OCI-LY7 (cell line): Measurements from ENCODE around the gene RMND5A. TPM values are rescaled to one million over a fixed set of nuclear protein-coding genes. Genes with fewer than 3 reads are reported as not detected.
"Not testable (repeated sequence)": the region's sequence is repeated elsewhere in the genome, so short reads cannot be mapped to it uniquely, and the experiment has no call there.

Experiments
- BruUV-seq: library from RNA; stranded (reverse); fragments of 400-500 nt; replicated peaks from 2 replicates; lab custom pipeline; 2021; lab: Mats Ljungman, UMichigan
- CTCF ChIA-PET: fragments of 300-600 bp; sonication (Branson Sonifier 250); formaldehyde crosslinking; loops from one replicate; lab custom pipeline; 2022; ENCODE audit warnings: antibody characterized with exemption; ENCODE audit not compliant: unreplicated experiment; lab: Charles Lee
- POLR2A ChIA-PET: fragments of 300-600 bp; sonication (Branson Sonifier 250); formaldehyde crosslinking; loops from one replicate; lab custom pipeline; 2022; ENCODE audit warnings: antibody characterized with exemption; lab: Charles Lee
- DNase-seq: peaks from one replicate; pipeline ENCODE4 v3.0.0-alpha.2; 2015; ENCODE audit warnings: low spot score
- H2AFZ ChIP-seq: fragments of 200-600 bp; sonication (generic), shearing (Covaris generic); 2 replicates; pipeline ENCODE4 v1.6.1; 2014; ENCODE audit warnings: mild to moderate bottlenecking, antibody characterized with exemption, low read length, moderate library complexity
- H3K27ac ChIP-seq: fragments of 200-600 bp; sonication (generic); 2 replicates; pipeline ENCODE4 v1.5.1; 2014; ENCODE audit warnings: mixed run types, low read depth, mild to moderate bottlenecking, moderate library complexity, low read length, inconsistent platforms; ENCODE audit not compliant: poor library complexity, severe bottlenecking
- H3K36me3 ChIP-seq: fragments of 200-600 bp; sonication (generic); 2 replicates; pipeline ENCODE4 v1.6.1; 2014; ENCODE audit warnings: mild to moderate bottlenecking, antibody characterized with exemption, low read length, moderate library complexity, mixed read lengths; ENCODE audit not compliant: insufficient read depth
- H3K4me1 ChIP-seq: fragments of 200-600 bp; sonication (generic); 2 replicates; pipeline ENCODE4 v1.5.1; 2014; ENCODE audit warnings: mild to moderate bottlenecking, low read length; ENCODE audit not compliant: insufficient read depth, poor library complexity, severe bottlenecking
- H3K4me2 ChIP-seq: fragments of 200-600 bp; sonication (generic); 2 replicates; pipeline ENCODE4 v1.6.1; 2014; ENCODE audit warnings: mild to moderate bottlenecking, low read length
- H3K4me3 ChIP-seq: fragments of 200-600 bp; sonication (generic); 2 replicates; pipeline ENCODE4 v1.5.1; 2014; ENCODE audit warnings: mild to moderate bottlenecking, low read depth, low read length; ENCODE audit not compliant: poor library complexity, severe bottlenecking
- H3K79me2 ChIP-seq: fragments of 200-600 bp; sonication (generic); 2 replicates; pipeline ENCODE4 v1.6.1; 2016; ENCODE audit warnings: low read depth, mild to moderate bottlenecking, low read length, moderate library complexity, mixed read lengths; ENCODE audit not compliant: insufficient read depth
- H3K9me2 ChIP-seq: fragments of 200-600 bp; sonication (generic); 2 replicates; pipeline ENCODE4 v1.6.1; 2016; ENCODE audit warnings: mild to moderate bottlenecking, low read length, mixed read lengths; ENCODE audit not compliant: insufficient read depth
- H3K9me3 ChIP-seq: fragments of 200-600 bp; sonication (generic); 2 replicates; pipeline ENCODE4 v1.6.1; 2014; ENCODE audit warnings: mild to moderate bottlenecking, mixed run types, low read length, mixed read lengths
- H4K20me1 ChIP-seq: fragments of 200-600 bp; sonication (generic); 2 replicates; pipeline ENCODE4 v1.6.1; 2014; ENCODE audit warnings: mild to moderate bottlenecking, antibody characterized with exemption, low read length, moderate library complexity, mixed read lengths; ENCODE audit not compliant: insufficient read depth
- CTCF ChIP-seq: fragments of 200-600 bp; sonication (generic); conservative IDR thresholded peaks from 2 replicates; pipeline ENCODE4 v1.5.1; 2014; ENCODE audit warnings: mild to moderate bottlenecking, antibody characterized with exemption, low read length, moderate library complexity, mixed read lengths
- EZH2phosphoT487 ChIP-seq: fragments of 200-600 bp; sonication (generic); IDR thresholded peaks from 2 replicates; pipeline ENCODE4 v1.6.1; 2018; ENCODE audit warnings: low read depth, borderline replicate concordance, mild to moderate bottlenecking, mixed run types, antibody characterized with exemption, low read length, moderate library complexity, mixed read lengths
- intact Hi-C: fragments of 100-400 bp; cut with micrococcal nuclease; formaldehyde crosslinking; loops from one replicate; pipeline ENCODE4 v1.10.0; 2022; ENCODE audit not compliant: unreplicated experiment
- total RNA-seq, 2 experiments: library from RNA; depleted of rRNA in 1 of 2; stranded (reverse); fragments of >200 nt in 1 of 2; shearing (Covaris generic) in 1 of 2; gene quantifications; 2 replicates each; pipeline ENCODE4 v1.2.3, GENCODE V29; 2014 to 2022

The RMND5A gene
- total RNA-seq, 2 experiments from 2014 or later: 60.6 to 62.7 TPM

GRCh38 chr2:86739485-86739884 is 19.4 kb downstream of the RMND5A start:
- intact Hi-C loops, DNase-seq, CTCF ChIA-PET, H2AFZ ChIP-seq, H3K27ac ChIP-seq, H3K4me2 ChIP-seq, H3K4me1 ChIP-seq, BruUV-seq, H3K9me3 ChIP-seq, H4K20me1 ChIP-seq, H3K4me3 ChIP-seq, H3K79me2 ChIP-seq, H3K9me2 ChIP-seq, POLR2A ChIA-PET: not testable (repeated sequence)
- H3K36me3 ChIP-seq: peaks cover 17% of the 10 kb centered on the region

GRCh38 chr2:86739889-86740288 is 19.8 kb downstream of the RMND5A start:
- H2AFZ ChIP-seq, DNase-seq, H3K4me3 ChIP-seq, H3K4me1 ChIP-seq, H3K9me3 ChIP-seq, H3K79me2 ChIP-seq, intact Hi-C loops, POLR2A ChIA-PET, CTCF ChIA-PET, BruUV-seq, H4K20me1 ChIP-seq, H3K9me2 ChIP-seq, H3K27ac ChIP-seq, H3K4me2 ChIP-seq: not testable (repeated sequence)
- H3K36me3 ChIP-seq: peaks cover 20% of the 10 kb centered on the region

- BruUV-seq, H3K27ac ChIP-seq, POLR2A ChIA-PET, H3K4me1 ChIP-seq, H4K20me1 ChIP-seq, H3K4me2 ChIP-seq, intact Hi-C loops, H2AFZ ChIP-seq, H3K9me2 ChIP-seq, H3K9me3 ChIP-seq, CTCF ChIA-PET, H3K4me3 ChIP-seq, DNase-seq: not testable (repeated sequence)
- H3K79me2 ChIP-seq: peaks cover 18% of the 10 kb centered on the region; the same call in 1 of the 2 replicates
- H3K36me3 ChIP-seq: peaks cover 39% of the 10 kb centered on the region
Observed at GRCh38 chr2:86741889-86742498, 21.9 kb downstream of the RMND5A start.

GRCh38 chr2:86744152-86744551 is 24.1 kb downstream of the RMND5A start:
- CTCF ChIA-PET: no interaction called here

More at GRCh38 chr2:86744152-86744551, 24.1 kb downstream of the RMND5A start:
- TF ChIP-seq EZH2phosphoT487: no peak
- TF ChIP-seq CTCF: no peak
- Histone ChIP-seq H3K4me3 (no peak overlapping the region), H3K27ac (no peak overlapping the region), H3K36me3 (peaks cover 59% of the 10 kb centered on the region), H2AFZ (no peak overlapping the region), H3K4me2 (no peak overlapping the region), H3K4me1 (peaks cover 6% of the 10 kb centered on the region), H3K79me2 (peaks cover 29% of the 10 kb centered on the region; the same call in 1 of the 2 replicates), H3K9me2 (no peaks in the 10 kb centered on the region), H4K20me1 (0 out of 2 replicates have a peak, but pooled peaks cover 4% of the 10 kb centered on the region), H3K9me3 (no peaks in the 10 kb centered on the region; the same call in 1 of the 2 replicates)
- POLR2A ChIA-PET: no interaction called here
- DNase-seq: no peak
- intact Hi-C loops: no loop called here
- BruUV-seq: no TSS peak
